ENCODE measurements around the gene DNAJB14. TPM values are rescaled to one million over a fixed set of nuclear protein-coding genes. Genes with fewer than 3 reads are reported as not detected.

Gene DNAJB14
- total and polyA plus RNA-seq, 2 donors (not counting 3 experiments of a cell fraction or from before 2014, with no cell fraction given), result 9.2 to 56.7 TPM

DNA sequence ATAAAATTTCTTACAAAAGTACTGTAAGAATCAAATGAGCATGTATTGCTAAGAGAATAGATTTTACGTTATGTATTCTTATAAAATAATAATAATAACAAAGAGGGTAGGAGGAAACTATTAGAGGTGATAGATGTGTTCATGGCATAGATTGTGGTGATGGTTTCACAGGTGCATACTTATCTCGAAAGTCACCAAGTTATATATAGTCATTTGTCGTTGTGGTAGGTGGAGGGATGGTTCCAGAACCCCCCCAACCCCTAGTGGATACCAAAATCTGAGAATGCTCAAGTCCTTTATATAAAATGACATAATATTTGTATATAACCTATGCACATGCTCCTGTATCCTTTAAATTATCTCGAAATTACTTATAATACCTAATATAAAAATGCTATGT lies 40.4 kb upstream of the DNAJB14 start:
- Histone ChIP-seq H3K4me3 (replicated peaks in 1 of 3; ENCODE audit: insufficient read depth in 1 of 3, low read depth in 1 of 3, low read length in 3 of 3) (no peak overlapping the region), H3K9me1 (replicated peaks; ENCODE audit: control insufficient read depth, extremely low read depth, insufficient read depth, low read length) (no peaks in the 10 kb centered on the region), H3K4me1 (ENCODE audit: control insufficient read depth, extremely low read depth, insufficient read depth, low read length) (no peaks in the 10 kb centered on the region), H4K20me1 (replicated peaks; ENCODE audit: control insufficient read depth, extremely low read depth, insufficient read depth, low read length) (no peaks in the 10 kb centered on the region), H2AFZ (ENCODE audit: low read depth, low read length) (no peak overlapping the region), H3K9ac (replicated peaks; ENCODE audit: extremely low read depth, insufficient read depth, low read length) (no peak overlapping the region), H3K4me2 (ENCODE audit: insufficient read depth, low read length) (no peak overlapping the region), H3K9me3 (replicated peaks; ENCODE audit: control insufficient read depth, insufficient read depth, low read length) (no peaks in the 10 kb centered on the region), H3K27ac (ENCODE audit: insufficient read depth, low read depth, low read length) (no peak overlapping the region), H3K27me3 (ENCODE audit: control insufficient read depth in 2 of 2, insufficient read depth in 2 of 2, low read length in 2 of 2) (no peaks in the 10 kb centered on the region), H3K79me2 (ENCODE audit: control insufficient read depth, insufficient read depth, low read length) (no peaks in the 10 kb centered on the region), H3K36me3 (ENCODE audit: control insufficient read depth in 2 of 2, extremely low read depth in 1 of 2, insufficient read depth in 2 of 2, low read length in 2 of 2) (no peaks in the 10 kb centered on the region)
- DNase-seq (ENCODE audit: low read depth, low spot score), result no peak
- POLR2A ChIA-PET, result no interaction called here
- dilution Hi-C loops (cut with MboI; ENCODE audit: extremely low pct_ligation_motif_present, low sequenced_read_pairs) (no loop called here), intact Hi-C loops (cut with micrococcal nuclease) (no loop called here)
- CTCF ChIA-PET, result no interaction called here
- FAIRE-seq, result no peak
- TF ChIP-seq, protein P1, sequence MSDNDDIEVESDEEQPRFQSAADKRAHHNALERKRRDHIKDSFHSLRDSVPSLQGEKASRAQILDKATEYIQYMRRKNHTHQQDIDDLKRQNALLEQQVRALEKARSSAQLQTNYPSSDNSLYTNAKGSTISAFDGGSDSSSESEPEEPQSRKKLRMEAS (IDR thresholded peaks at IDR 0.05; ENCODE audit: insufficient read depth, insufficient read length), result no peak
- no peak for TF ChIP-seq JUN (IDR thresholded peaks at IDR 0.05; ENCODE audit: borderline replicate concordance, insufficient read depth, insufficient read length, low read depth)
- no peak for TF ChIP-seq POLR2AphosphoS5 (IDR thresholded peaks at IDR 0.05; ENCODE audit: insufficient read depth, low read depth, low read length)
- TF ChIP-seq FOS (IDR thresholded peaks at IDR 0.05; ENCODE audit: borderline replicate concordance, insufficient read depth, low read length), result no peak
- no peak for TF ChIP-seq MYC (IDR thresholded peaks at IDR 0.05; ENCODE audit: low read depth, low read length)
- no peak for TF ChIP-seq EZH2 (IDR thresholded peaks at IDR 0.05; ENCODE audit: borderline replicate concordance, low read depth, low read length, severe bottlenecking)
- TF ChIP-seq, protein P2, sequence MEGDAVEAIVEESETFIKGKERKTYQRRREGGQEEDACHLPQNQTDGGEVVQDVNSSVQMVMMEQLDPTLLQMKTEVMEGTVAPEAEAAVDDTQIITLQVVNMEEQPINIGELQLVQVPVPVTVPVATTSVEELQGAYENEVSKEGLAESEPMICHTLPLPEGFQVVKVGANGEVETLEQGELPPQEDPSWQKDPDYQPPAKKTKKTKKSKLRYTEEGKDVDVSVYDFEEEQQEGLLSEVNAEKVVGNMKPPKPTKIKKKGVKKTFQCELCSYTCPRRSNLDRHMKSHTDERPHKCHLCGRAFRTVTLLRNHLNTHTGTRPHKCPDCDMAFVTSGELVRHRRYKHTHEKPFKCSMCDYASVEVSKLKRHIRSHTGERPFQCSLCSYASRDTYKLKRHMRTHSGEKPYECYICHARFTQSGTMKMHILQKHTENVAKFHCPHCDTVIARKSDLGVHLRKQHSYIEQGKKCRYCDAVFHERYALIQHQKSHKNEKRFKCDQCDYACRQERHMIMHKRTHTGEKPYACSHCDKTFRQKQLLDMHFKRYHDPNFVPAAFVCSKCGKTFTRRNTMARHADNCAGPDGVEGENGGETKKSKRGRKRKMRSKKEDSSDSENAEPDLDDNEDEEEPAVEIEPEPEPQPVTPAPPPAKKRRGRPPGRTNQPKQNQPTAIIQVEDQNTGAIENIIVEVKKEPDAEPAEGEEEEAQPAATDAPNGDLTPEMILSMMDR (IDR thresholded peaks at IDR 0.05; ENCODE audit: extremely low read depth in 1 of 2, insufficient read depth in 1 of 2, low read depth in 1 of 2, low read length in 2 of 2), result no peak
- TF ChIP-seq GATA2 (IDR thresholded peaks at IDR 0.05; ENCODE audit: insufficient read depth, insufficient read length, low read depth, low read length), result no peak
- TF ChIP-seq POLR2A (IDR thresholded peaks at IDR 0.05; ENCODE audit: low read depth, low read length), result no peak
- no TSS peak for BruUV-seq (replicated peaks)

All from endothelial cell of umbilical vein (primary cell).